ENCODE results near the gene CTNNA3. TPM values are rescaled to one million over a fixed set of nuclear protein-coding genes. Genes with fewer than 3 reads are reported as not detected.

CTNNA3 gene
- total and polyA plus RNA-seq, 10 donors = 0.03 to 2.4 (median 0.76) TPM; not detected in 1

- H3K27me3 ChIP-seq (replicated peaks in 1 of 7) = no peaks in the 10 kb centered on the region
- H3K4me1 ChIP-seq = no peaks in the 10 kb centered on the region
- H3K4me3 ChIP-seq = no peak overlapping the region
- H3K36me3 ChIP-seq = no peaks in the 10 kb centered on the region
- TF ChIP-seq POLR2A (IDR thresholded peaks at IDR 0.05) = no peak
- TF ChIP-seq POLR2AphosphoS5 (IDR thresholded peaks at IDR 0.05) = no peak
- no peak for TF ChIP-seq CTCF (IDR thresholded peaks at IDR 0.05 in 8 of 11, conservative IDR thresholded peaks at IDR 0.05 in 3 of 11)
- DNase-seq = no peak
- no peaks in the 10 kb centered on the region for H3K9me3 ChIP-seq
- no peak overlapping the region for H3K27ac ChIP-seq
- intact Hi-C loops (cut with DNase I; ENCODE audit: low total_unique reads) = no loop called here
- WGBS, 5 donors = 69 to 77% (median 72%) methylated on average over 2 of the region's 2 CpGs
Measured at GRCh38 chr10:67017218-67017617, 678.8 kb downstream of the CTNNA3 start.

GRCh38 chr10:67015225-67015624, 680.8 kb downstream of the CTNNA3 start:
- no peaks in the 10 kb centered on the region for H3K36me3 ChIP-seq
- no peak overlapping the region for H3K4me3 ChIP-seq
- no peak for TF ChIP-seq POLR2AphosphoS5 (IDR thresholded peaks at IDR 0.05)
- TF ChIP-seq CTCF (IDR thresholded peaks at IDR 0.05 in 8 of 11, conservative IDR thresholded peaks at IDR 0.05 in 3 of 11) = no peak
- no peak for TF ChIP-seq POLR2A (IDR thresholded peaks at IDR 0.05)
- H3K27me3 ChIP-seq (replicated peaks in 1 of 7) = no peaks in the 10 kb centered on the region
- H3K27ac ChIP-seq = no peak overlapping the region
- 52 to 63% (median 56%) methylated on average over 1 of the region's 1 CpG for WGBS, 5 donors
- intact Hi-C loops (cut with DNase I; ENCODE audit: low total_unique reads) = no loop called here
- H3K9me3 ChIP-seq = no peaks in the 10 kb centered on the region
- DNase-seq = no peak
- no peaks in the 10 kb centered on the region for H3K4me1 ChIP-seq

GRCh38 chr10:67011981-67012380, 684.0 kb downstream of the CTNNA3 start:
- no peaks in the 10 kb centered on the region for H3K27me3 ChIP-seq (replicated peaks in 1 of 7)
- no peak overlapping the region for H3K27ac ChIP-seq
- no peaks in the 10 kb centered on the region for H3K9me3 ChIP-seq
- 64 to 74% (median 70%) methylated on average over 3 of the region's 3 CpGs for WGBS, 5 donors
- no peak for DNase-seq
- H3K4me3 ChIP-seq = no peak overlapping the region
- intact Hi-C loops (cut with DNase I; ENCODE audit: low total_unique reads) = no loop called here
- H3K4me1 ChIP-seq = no peaks in the 10 kb centered on the region
- H3K36me3 ChIP-seq = no peaks in the 10 kb centered on the region
- TF ChIP-seq CTCF (IDR thresholded peaks at IDR 0.05 in 8 of 11, conservative IDR thresholded peaks at IDR 0.05 in 3 of 11) = no peak
- TF ChIP-seq POLR2A (IDR thresholded peaks at IDR 0.05) = no peak
- no peak for TF ChIP-seq POLR2AphosphoS5 (IDR thresholded peaks at IDR 0.05)

GRCh38 chr10:67011480-67011879, 684.5 kb downstream of the CTNNA3 start:
- H3K27me3 ChIP-seq (replicated peaks in 1 of 7) = no peaks in the 10 kb centered on the region
- DNase-seq = no peak
- H3K4me3 ChIP-seq = no peak overlapping the region
- H3K9me3 ChIP-seq = no peaks in the 10 kb centered on the region
- no peaks in the 10 kb centered on the region for H3K4me1 ChIP-seq
- 92 to 100% (median 95%) methylated on average over 1 of the region's 1 CpG for WGBS, 5 donors
- H3K27ac ChIP-seq = no peak overlapping the region
- no peak for TF ChIP-seq POLR2AphosphoS5 (IDR thresholded peaks at IDR 0.05)
- no peak for TF ChIP-seq POLR2A (IDR thresholded peaks at IDR 0.05)
- TF ChIP-seq CTCF (IDR thresholded peaks at IDR 0.05 in 8 of 11, conservative IDR thresholded peaks at IDR 0.05 in 3 of 11) = no peak
- intact Hi-C loops (cut with DNase I; ENCODE audit: low total_unique reads) = no loop called here
- H3K36me3 ChIP-seq = no peaks in the 10 kb centered on the region

Data from spleen (tissue), 11 donors.